Stimulated activated CD8-positive, alpha-beta memory T cell treated with anti-CD3 and anti-CD28 coated beads, Interleukin-12 subunit alpha, Interleukin-12 subunit beta, amount 100 ng/mL, for 24 hours (primary cell): ENCODE measurements around the gene ALDH7A1.

Source experiments
- DNase-seq: peaks from one replicate; pipeline ENCODE4 v3.0.0-alpha.2; 2020; ENCODE audit errors: extremely low read depth

The ALDH7A1 gene

GRCh38 chr5:126508962-126509279 is 86.1 kb downstream of the ALDH7A1 start:
- no peak for DNase-seq

GRCh38 chr5:126508251-126508961 is 86.6 kb downstream of the ALDH7A1 start:
- no peak for DNase-seq

GRCh38 chr5:126506079-126506478 is 88.9 kb downstream of the ALDH7A1 start:
- DNase-seq: no peak

- DNase-seq: no peak
Measured at GRCh38 chr5:126503602-126504104, 91.4 kb downstream of the ALDH7A1 start.

- no peak for DNase-seq
Measured at GRCh38 chr5:126501448-126501847, 93.6 kb downstream of the ALDH7A1 start.

- DNase-seq: no peak
Measured at GRCh38 chr5:126499853-126500342, 95.1 kb downstream of the ALDH7A1 start.

- DNase-seq: no peak
Measured at GRCh38 chr5:126499278-126499677, 95.7 kb downstream of the ALDH7A1 start.

- DNase-seq: no peak
Measured at GRCh38 chr5:126497506-126497905, 97.5 kb downstream of the ALDH7A1 start.

GRCh38 chr5:126494393-126494792 is 100.6 kb downstream of the ALDH7A1 start:
- no peak for DNase-seq

- DNase-seq: no peak
Measured at GRCh38 chr5:126492939-126493338, 102.1 kb downstream of the ALDH7A1 start.

- DNase-seq: no peak
Measured at GRCh38 chr5:126490167-126490940, 104.7 kb downstream of the ALDH7A1 start.

GRCh38 chr5:126488443-126489065 is 106.5 kb downstream of the ALDH7A1 start:
- DNase-seq: no peak

- no peak for DNase-seq
Measured at GRCh38 chr5:126487596-126487995, 107.4 kb downstream of the ALDH7A1 start.

GRCh38 chr5:126486332-126486731 is 108.7 kb downstream of the ALDH7A1 start:
- no peak for DNase-seq

GRCh38 chr5:126484253-126484652 is 110.8 kb downstream of the ALDH7A1 start:
- no peak for DNase-seq

- DNase-seq: no peak
Measured at GRCh38 chr5:126483156-126483555, 111.9 kb downstream of the ALDH7A1 start.

GRCh38 chr5:126482591-126482990 is 112.4 kb downstream of the ALDH7A1 start:
- DNase-seq: no peak

- DNase-seq: no peak
Measured at GRCh38 chr5:126481243-126481642, 113.8 kb downstream of the ALDH7A1 start.
